Astrocyte of the spinal cord (primary cell): Measurements from ENCODE around the gene AJUBA.
A peak's percentile ranks its signal among the peaks of the same experiment; 100 is the strongest.

Experiments used
- DNase-seq: peaks from one replicate; pipeline ENCODE4 v3.0.0; 2011; ENCODE audit warnings: low read depth, low spot score
- H3K4me3 ChIP-seq: 2 replicates; pipeline ENCODE4 v1.5.1; 2011; ENCODE audit warnings: low read depth, mild to moderate bottlenecking, low read length, moderate library complexity
- in situ Hi-C: cut with HindIII; loops from 2 replicates; pipeline ENCODE4 v1.10.0; 2017; ENCODE audit warnings: low sequenced_read_pairs
- TF ChIP-seq, protein P1 (sequence below): IDR thresholded peaks from 2 replicates; pipeline ENCODE4 v1.5.1; 2012; ENCODE audit warnings: low read depth, mild to moderate bottlenecking, low read length, inconsistent platforms

The AJUBA gene

DNA sequence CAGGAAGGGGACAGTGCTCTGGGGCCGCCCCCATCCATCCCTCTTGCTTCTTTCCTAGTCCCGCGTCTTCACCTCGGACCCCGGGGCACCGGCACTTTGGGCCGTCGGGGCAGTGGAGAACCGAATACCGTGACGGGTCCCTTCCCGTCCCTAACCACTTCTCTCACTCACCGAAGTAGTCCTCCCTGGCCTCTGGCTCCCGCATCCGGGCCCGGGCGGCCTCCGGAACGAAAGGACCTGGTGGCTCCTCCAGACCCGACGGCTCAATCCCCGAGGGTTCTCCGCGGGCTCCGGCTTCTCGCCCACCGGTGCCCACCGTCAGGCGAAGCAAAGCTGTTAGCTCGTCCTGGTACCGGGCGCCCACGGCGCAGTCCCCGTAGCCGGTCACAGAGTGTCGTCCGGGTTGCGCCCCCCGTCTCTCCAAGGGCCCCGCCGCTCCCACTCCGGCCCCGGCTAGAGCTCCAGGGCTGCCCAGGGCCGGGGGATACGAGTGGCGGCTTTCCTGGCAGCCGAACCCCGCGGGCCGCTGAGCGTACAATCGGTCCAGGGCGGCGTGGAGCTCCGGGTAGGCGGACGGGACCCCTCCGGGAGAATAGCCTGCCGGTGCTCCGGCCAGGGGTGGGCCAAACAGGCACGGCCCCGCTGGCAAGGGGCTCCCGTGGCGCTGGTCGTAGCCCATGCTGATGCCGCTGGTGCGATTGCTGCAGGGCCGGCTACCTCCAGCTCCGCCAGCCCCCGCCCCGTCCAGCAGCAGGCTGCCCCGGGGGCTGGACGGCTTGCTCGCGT, 1.1 kb downstream of the AJUBA start:
- peak overlapping the region; percentile 88 for H3K4me3 ChIP-seq
- in situ Hi-C loops: no loop called here
- TF ChIP-seq, protein P1, sequence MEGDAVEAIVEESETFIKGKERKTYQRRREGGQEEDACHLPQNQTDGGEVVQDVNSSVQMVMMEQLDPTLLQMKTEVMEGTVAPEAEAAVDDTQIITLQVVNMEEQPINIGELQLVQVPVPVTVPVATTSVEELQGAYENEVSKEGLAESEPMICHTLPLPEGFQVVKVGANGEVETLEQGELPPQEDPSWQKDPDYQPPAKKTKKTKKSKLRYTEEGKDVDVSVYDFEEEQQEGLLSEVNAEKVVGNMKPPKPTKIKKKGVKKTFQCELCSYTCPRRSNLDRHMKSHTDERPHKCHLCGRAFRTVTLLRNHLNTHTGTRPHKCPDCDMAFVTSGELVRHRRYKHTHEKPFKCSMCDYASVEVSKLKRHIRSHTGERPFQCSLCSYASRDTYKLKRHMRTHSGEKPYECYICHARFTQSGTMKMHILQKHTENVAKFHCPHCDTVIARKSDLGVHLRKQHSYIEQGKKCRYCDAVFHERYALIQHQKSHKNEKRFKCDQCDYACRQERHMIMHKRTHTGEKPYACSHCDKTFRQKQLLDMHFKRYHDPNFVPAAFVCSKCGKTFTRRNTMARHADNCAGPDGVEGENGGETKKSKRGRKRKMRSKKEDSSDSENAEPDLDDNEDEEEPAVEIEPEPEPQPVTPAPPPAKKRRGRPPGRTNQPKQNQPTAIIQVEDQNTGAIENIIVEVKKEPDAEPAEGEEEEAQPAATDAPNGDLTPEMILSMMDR: no peak
- DNase-seq: peak; percentile 29

DNA sequence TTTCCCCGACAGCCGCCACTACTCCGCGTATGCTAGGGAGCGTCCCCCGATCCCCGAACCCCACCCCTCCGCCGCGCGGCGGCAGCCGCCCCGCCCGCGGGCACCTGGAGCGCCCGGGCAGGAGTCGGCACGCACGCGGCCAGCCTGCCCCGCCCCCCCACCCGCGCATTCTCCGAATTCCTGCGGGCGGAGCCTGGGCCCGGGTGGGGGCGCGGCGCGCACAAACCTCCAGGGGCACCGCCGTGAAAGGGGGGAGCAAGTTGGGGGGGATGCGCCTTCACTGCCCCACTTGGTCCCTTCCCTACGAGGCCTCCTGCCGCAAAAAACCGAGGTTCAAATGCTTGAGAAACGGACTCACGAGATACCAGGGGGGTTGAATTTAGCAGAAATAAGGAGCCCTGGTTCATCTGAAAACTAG, 1.7 kb downstream of the AJUBA start:
- peak overlapping the region; percentile 88 for H3K4me3 ChIP-seq
- TF ChIP-seq, protein P1: no peak
- DNase-seq: peak; percentile 34
- in situ Hi-C loops: no loop called here

- peak overlapping the region; percentile 88 for H3K4me3 ChIP-seq
- no peak for DNase-seq
- TF ChIP-seq, protein P1: no peak
- in situ Hi-C loops: no loop called here
These were observed 2.5 kb downstream of the AJUBA start for GRCh38 chr14:22979748-22980392.

DNA sequence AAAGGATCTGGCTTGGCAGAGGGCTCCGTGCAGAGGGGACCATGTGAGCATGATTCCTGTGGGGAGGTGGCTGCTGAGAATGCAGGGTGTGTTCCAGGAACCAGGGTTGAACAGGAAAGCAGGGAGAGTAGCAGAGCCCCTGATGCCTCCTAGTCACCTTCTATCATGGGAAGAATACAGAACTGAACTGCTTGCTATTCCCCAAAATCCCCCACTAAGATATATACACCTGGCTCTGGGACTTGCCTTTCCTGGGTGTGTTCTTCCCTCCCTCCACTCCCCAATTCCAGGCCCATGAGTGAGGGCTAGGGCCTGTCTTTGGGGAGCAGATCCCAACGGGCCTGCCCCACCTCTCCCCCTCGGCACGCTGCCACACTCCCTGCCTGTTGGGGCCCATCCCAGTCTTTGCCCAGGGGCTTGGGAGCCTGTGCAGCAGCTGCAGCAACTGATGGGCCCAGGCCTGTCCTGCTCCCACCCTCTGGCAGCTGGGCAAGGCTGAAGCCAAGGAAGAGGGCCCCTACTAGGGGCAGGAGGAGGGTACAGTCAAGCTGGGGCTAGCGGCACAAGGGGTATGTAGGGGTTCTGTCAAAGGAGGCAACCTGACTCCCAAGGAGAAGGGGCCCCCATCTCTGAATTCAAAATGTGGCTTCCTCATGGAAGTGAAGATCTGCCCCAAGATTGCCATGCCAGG, 3.2 kb downstream of the AJUBA start:
- TF ChIP-seq, protein P1: no peak
- peak overlapping the region; percentile 88 for H3K4me3 ChIP-seq
- in situ Hi-C loops: no loop called here
- DNase-seq: no peak

- no peak for DNase-seq
- TF ChIP-seq, protein P1: no peak
- in situ Hi-C loops: no loop called here
- no peak overlapping the region for H3K4me3 ChIP-seq
These were observed 3.9 kb downstream of the AJUBA start for GRCh38 chr14:22978487-22978837.

GRCh38 chr14:22977684-22978486, 4.5 kb downstream of the AJUBA start:
- TF ChIP-seq, protein P1: no peak
- in situ Hi-C loops: no loop called here
- peak; percentile 57 for DNase-seq
- H3K4me3 ChIP-seq: no peak overlapping the region
